Liver (tissue), 9 donors: ENCODE results near the gene RAD51AP2. TPM values are rescaled to one million over a fixed set of nuclear protein-coding genes. Genes with fewer than 3 reads are reported as not detected.

Experiments used
- DNase-seq: peaks from one replicate; pipeline ENCODE4 v3.0.0-alpha.2; 2017; ENCODE audit warnings: low spot score
- H3K27ac ChIP-seq, 2 donors: one replicate each; pipeline ENCODE4 v1.7.0; 2013; ENCODE audit warnings: inconsistent platforms in 2 of 2, low read length in 2 of 2, control low read depth in 1 of 2, low read depth in 1 of 2, mild to moderate bottlenecking in 1 of 2
- H3K27me3 ChIP-seq, 4 donors: one replicate each; pipeline versions ENCODE4 v1.6.1 to v1.7.0; 2013; ENCODE audit warnings: low read length in 3 of 4, inconsistent platforms in 1 of 4, mild to moderate bottlenecking in 1 of 4, moderate library complexity in 1 of 4; ENCODE audit not compliant: control insufficient read depth in 4 of 4, insufficient read depth in 4 of 4
- H3K36me3 ChIP-seq, 4 donors: one replicate each; pipeline versions ENCODE4 v1.6.1 to v1.7.0; 2013; ENCODE audit warnings: low read length in 3 of 4, mild to moderate bottlenecking in 3 of 4, low read depth in 1 of 4, moderate library complexity in 1 of 4; ENCODE audit not compliant: control insufficient read depth in 4 of 4, insufficient read depth in 3 of 4
- H3K4me1 ChIP-seq, 4 donors: one replicate each; pipeline versions ENCODE4 v1.6.1 to v1.7.0; 2013; ENCODE audit warnings: low read length in 3 of 4, mild to moderate bottlenecking in 3 of 4, moderate library complexity in 1 of 4; ENCODE audit not compliant: control insufficient read depth in 4 of 4, insufficient read depth in 4 of 4
- H3K4me3 ChIP-seq, 3 donors: one replicate each; pipeline versions ENCODE4 v1.6.1 to v1.7.0; 2013; ENCODE audit warnings: low read length in 3 of 3, control low read depth in 1 of 3, low read depth in 1 of 3, mild to moderate bottlenecking in 1 of 3
- H3K9ac ChIP-seq, 2 donors: one replicate each; pipeline ENCODE4 v1.7.0; 2013; ENCODE audit warnings: low read length in 2 of 2, mild to moderate bottlenecking in 2 of 2, moderate library complexity in 2 of 2, control low read depth in 1 of 2, low read depth in 1 of 2
- H3K9me3 ChIP-seq, 4 donors: one replicate each; pipeline versions ENCODE4 v1.6.1 to v1.7.0; 2013; ENCODE audit warnings: low read length in 3 of 4; ENCODE audit not compliant: control insufficient read depth in 4 of 4
- ATF3 ChIP-seq: IDR thresholded peaks from 2 replicates; pipeline ENCODE4 v1.6.1; 2016; ENCODE audit warnings: antibody characterized with exemption
- CTCF ChIP-seq: fragments of 150-350 bp; IDR thresholded peaks from 2 replicates; pipeline ENCODE4 v1.5.1; 2017; ENCODE audit warnings: improper control_type of control experiment, low read depth, low read length; ENCODE audit not compliant: missing input control
- EGR1 ChIP-seq, 2 donors: IDR thresholded peaks; 2 replicates each; pipeline ENCODE4 v1.6.1; 2016 to 2018; ENCODE audit warnings: antibody characterized with exemption in 2 of 2, low read depth in 2 of 2
- FOXA1 ChIP-seq: IDR thresholded peaks from 2 replicates; pipeline ENCODE4 v1.6.1; 2016; ENCODE audit warnings: antibody characterized with exemption
- FOXA2 ChIP-seq: IDR thresholded peaks from 2 replicates; pipeline ENCODE4 v1.6.1; 2016; ENCODE audit warnings: antibody characterized with exemption
- GABPA ChIP-seq, 2 donors: IDR thresholded peaks in 1 of 2; conservative IDR thresholded peaks in 1 of 2; 2 replicates each; pipeline ENCODE4 v1.6.1; 2016; ENCODE audit warnings: antibody characterized with exemption in 2 of 2, mild to moderate bottlenecking in 1 of 2, moderate library complexity in 1 of 2
- HNF4A ChIP-seq, 2 donors: conservative IDR thresholded peaks; 2 replicates each; pipeline ENCODE4 v1.6.1; 2016; ENCODE audit warnings: antibody characterized with exemption in 2 of 2, mild to moderate bottlenecking in 2 of 2
- HNF4G ChIP-seq: IDR thresholded peaks from 2 replicates; pipeline ENCODE4 v1.6.1; 2016; ENCODE audit warnings: antibody characterized with exemption
- JUND ChIP-seq, 2 donors: IDR thresholded peaks; 2 replicates each; pipeline ENCODE4 v1.6.1; 2016; ENCODE audit warnings: antibody characterized with exemption in 2 of 2
- MAX ChIP-seq: IDR thresholded peaks from 2 replicates; pipeline ENCODE4 v1.6.1; 2016; ENCODE audit warnings: antibody characterized with exemption
- NR2F2 ChIP-seq: IDR thresholded peaks from 2 replicates; pipeline ENCODE4 v1.6.1; 2016; ENCODE audit warnings: antibody characterized with exemption
- RAD21 ChIP-seq, 2 donors: IDR thresholded peaks; 2 replicates each; pipeline ENCODE4 v1.6.1; 2016; ENCODE audit warnings: antibody characterized with exemption in 2 of 2, mild to moderate bottlenecking in 2 of 2
- REST ChIP-seq: IDR thresholded peaks from 2 replicates; pipeline ENCODE4 v1.6.1; 2016; ENCODE audit warnings: antibody characterized with exemption, mild to moderate bottlenecking
- RXRA ChIP-seq, 2 donors: IDR thresholded peaks; 2 replicates each; pipeline ENCODE4 v1.6.1; 2017 to 2018; ENCODE audit warnings: antibody characterized with exemption in 2 of 2, mild to moderate bottlenecking in 1 of 2
- SP1 ChIP-seq: IDR thresholded peaks from 2 replicates; pipeline ENCODE4 v1.6.1; 2018; ENCODE audit warnings: antibody characterized with exemption, mild to moderate bottlenecking
- TAF1 ChIP-seq: conservative IDR thresholded peaks from 2 replicates; pipeline ENCODE4 v1.6.1; 2016; ENCODE audit warnings: antibody characterized with exemption, mild to moderate bottlenecking
- YY1 ChIP-seq: IDR thresholded peaks from 2 replicates; pipeline ENCODE4 v1.6.1; 2016; ENCODE audit warnings: antibody characterized with exemption, mild to moderate bottlenecking
- ZBTB33 ChIP-seq: IDR thresholded peaks from 2 replicates; pipeline ENCODE4 v1.6.1; 2016; ENCODE audit warnings: antibody characterized with exemption
- WGBS: extraction: QIAGEN DNeasy Blood & Tissue Kit; methylation state at CpG from one replicate; pipeline ENCODE4 v1.1.7; 2013; 5-methylcytosine and 5-hydroxymethylcytosine counted together
- polyA plus RNA-seq, 2 donors: library from polyadenylated mRNA; stranded (reverse) in 1 of 2; unstranded in 1 of 2; fragments of 200-250 nt in 1 of 2; fragments of >200 nt in 1 of 2; fragmentation: Nextera tagmentation in 1 of 2; extraction: Ambion mirVana in 1 of 2; gene quantifications; one replicate each; pipeline versions ENCODE4 v1.2.1 to v1.2.3, GENCODE V29; 2013 to 2015
- total RNA-seq, 2 donors: library from RNA; depleted of rRNA; stranded (reverse); fragments of >200 nt; gene quantifications; one replicate each; pipeline ENCODE4 v1.2.3, GENCODE V29; 2014
- donor health status: healthy.
- donor health status: healthy.
- donor health status: healthy.
- donor health status: healthy.
- donor health status: healthy.

RAD51AP2 gene
- total and polyA plus RNA-seq, 4 donors, result 0.02 to 0.25 (median 0.11) TPM

GRCh38 chr2:17538844-17539554, 20.8 kb upstream of the RAD51AP2 start:
- Histone ChIP-seq H3K4me3 (peak overlapping the region; percentile 65 to 92 (median 69)), H3K9me3 (no peaks in the 10 kb centered on the region), H3K36me3 (no peaks in the 10 kb centered on the region), H3K4me1 (peaks cover 0 to 46% (median 20%) of the 10 kb centered on the region in 4 donors), H3K27me3 (no peaks in the 10 kb centered on the region), H3K27ac (peak overlapping the region; percentile 92 to 95), H3K9ac (peak overlapping the region; percentile 43 to 89)
- TF ChIP-seq HNF4G, result no peak
- no peak for TF ChIP-seq ATF3
- no peak for TF ChIP-seq FOXA2
- TF ChIP-seq JUND (IDR thresholded peaks at IDR 0.05), result peak in 1 of 2 donors; percentile 8
- no peak for TF ChIP-seq CTCF
- no peak for TF ChIP-seq RAD21 (IDR thresholded peaks at IDR 0.05)
- peak in 1 of 2 donors; percentile 15 for TF ChIP-seq RXRA (IDR thresholded peaks at IDR 0.05)
- TF ChIP-seq FOXA1, result peak; percentile 20
- TF ChIP-seq NR2F2, result no peak
- TF ChIP-seq MAX, result no peak
- TF ChIP-seq GABPA (IDR thresholded peaks at IDR 0.05 in 1 of 2, conservative IDR thresholded peaks at IDR 0.05 in 1 of 2), result peak in 1 of 2 donors; percentile 68
- peak; percentile 35 for TF ChIP-seq YY1
- TF ChIP-seq SP1, result peak; percentile 44
- peak; percentile 39 for TF ChIP-seq REST
- TF ChIP-seq HNF4A (conservative IDR thresholded peaks at IDR 0.05), result peak in 1 of 2 donors; percentile 55
- peak in 1 of 2 donors; percentile 38 for TF ChIP-seq EGR1 (IDR thresholded peaks at IDR 0.05; ENCODE audit: low read depth in 2 of 2)
- TF ChIP-seq ZBTB33, result no peak
- no peak for TF ChIP-seq TAF1
- WGBS, result under 1% methylated on average over 52 of the region's 52 CpGs
- DNase-seq, result peak; percentile 67
